WERI-Rb-1 (cell line): ENCODE measurements around the gene EEFSEC.
"Not testable (repeated sequence)": the region's sequence is repeated elsewhere in the genome, so short reads cannot be mapped to it uniquely, and the experiment has no call there.

Experiments
- DNase-seq: peaks from one replicate; pipeline ENCODE4 v3.0.0-alpha.2; 2020
- H3K27ac ChIP-seq: fragments of 250-450 bp; sonication (Bioruptor Pico); 2 replicates; pipeline ENCODE4 v1.5.1; 2020; ENCODE audit warnings: mild to moderate bottlenecking, moderate library complexity
- H3K27me3 ChIP-seq: fragments of 250-450 bp; sonication (Bioruptor Pico); 2 replicates; pipeline ENCODE4 v1.5.1; 2021; ENCODE audit warnings: mild to moderate bottlenecking, low read depth, moderate library complexity; ENCODE audit not compliant: insufficient read depth, severe bottlenecking
- H3K36me3 ChIP-seq: fragments of 250-450 bp; sonication (Bioruptor Pico); 2 replicates; pipeline ENCODE4 v1.5.1; 2020; ENCODE audit warnings: mild to moderate bottlenecking, moderate library complexity
- H3K4me3 ChIP-seq: 2 replicates; pipeline ENCODE4 v1.5.1; 2011; ENCODE audit warnings: low read depth, mild to moderate bottlenecking, control low read depth, low read length
- H3K9me3 ChIP-seq: fragments of 250-450 bp; sonication (Bioruptor Pico); 2 replicates; pipeline ENCODE4 v1.5.1; 2021; ENCODE audit warnings: mild to moderate bottlenecking, moderate library complexity; ENCODE audit not compliant: severe bottlenecking
- TF ChIP-seq, protein P1 (sequence below): IDR thresholded peaks from 2 replicates; pipeline ENCODE4 v1.5.1; 2011; ENCODE audit warnings: low read depth, mild to moderate bottlenecking, control low read depth, inconsistent platforms, low read length

The EEFSEC gene

DNA sequence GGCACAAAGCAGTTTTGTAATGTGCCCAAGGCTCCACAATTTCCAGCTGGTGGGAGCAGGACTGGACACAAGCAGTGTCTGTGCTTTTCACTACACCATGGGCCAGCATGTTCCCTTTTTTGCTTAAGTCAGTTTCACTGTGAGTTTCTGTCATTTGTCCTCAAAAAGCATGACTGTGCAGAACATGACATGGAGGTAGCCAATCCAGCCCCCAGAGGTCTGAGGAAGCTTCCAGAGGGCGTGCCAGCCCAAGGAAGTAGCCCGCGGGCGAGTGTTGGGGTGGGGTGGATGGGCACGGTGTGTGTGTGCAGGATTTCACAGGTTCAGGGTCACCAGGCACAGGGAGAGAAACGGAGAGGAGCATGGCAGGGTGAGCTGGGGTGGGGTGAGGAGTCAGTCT is 8.0 kb upstream of the EEFSEC start:
- TF ChIP-seq, protein P1, sequence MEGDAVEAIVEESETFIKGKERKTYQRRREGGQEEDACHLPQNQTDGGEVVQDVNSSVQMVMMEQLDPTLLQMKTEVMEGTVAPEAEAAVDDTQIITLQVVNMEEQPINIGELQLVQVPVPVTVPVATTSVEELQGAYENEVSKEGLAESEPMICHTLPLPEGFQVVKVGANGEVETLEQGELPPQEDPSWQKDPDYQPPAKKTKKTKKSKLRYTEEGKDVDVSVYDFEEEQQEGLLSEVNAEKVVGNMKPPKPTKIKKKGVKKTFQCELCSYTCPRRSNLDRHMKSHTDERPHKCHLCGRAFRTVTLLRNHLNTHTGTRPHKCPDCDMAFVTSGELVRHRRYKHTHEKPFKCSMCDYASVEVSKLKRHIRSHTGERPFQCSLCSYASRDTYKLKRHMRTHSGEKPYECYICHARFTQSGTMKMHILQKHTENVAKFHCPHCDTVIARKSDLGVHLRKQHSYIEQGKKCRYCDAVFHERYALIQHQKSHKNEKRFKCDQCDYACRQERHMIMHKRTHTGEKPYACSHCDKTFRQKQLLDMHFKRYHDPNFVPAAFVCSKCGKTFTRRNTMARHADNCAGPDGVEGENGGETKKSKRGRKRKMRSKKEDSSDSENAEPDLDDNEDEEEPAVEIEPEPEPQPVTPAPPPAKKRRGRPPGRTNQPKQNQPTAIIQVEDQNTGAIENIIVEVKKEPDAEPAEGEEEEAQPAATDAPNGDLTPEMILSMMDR, result no peak
- Histone ChIP-seq H3K27me3 (no peaks in the 10 kb centered on the region), H3K4me3 (no peak overlapping the region), H3K27ac (no peak overlapping the region), H3K9me3 (no peaks in the 10 kb centered on the region), H3K36me3 (no peaks in the 10 kb centered on the region)
- no peak for DNase-seq

DNA sequence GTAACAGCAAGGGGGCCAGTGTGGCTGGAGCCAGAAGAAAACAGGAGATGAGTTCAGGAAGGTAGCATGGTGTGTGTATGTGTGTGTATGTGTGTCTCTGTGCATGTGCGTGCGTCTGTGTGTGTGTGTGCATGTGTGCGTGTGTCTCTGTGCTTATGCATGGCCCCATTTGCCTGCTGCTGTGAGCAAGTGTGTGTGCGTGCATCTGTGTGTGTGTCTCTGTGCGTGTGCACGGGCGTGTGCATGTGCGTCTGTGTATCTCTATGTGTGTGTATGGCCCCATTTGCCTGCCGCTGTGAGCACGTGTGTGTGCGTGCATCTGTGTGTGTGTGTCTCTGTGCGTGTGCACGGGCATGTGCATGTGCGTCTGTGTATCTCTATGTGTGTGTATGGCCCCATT is 7.1 kb upstream of the EEFSEC start:
- Histone ChIP-seq H3K4me3 (no peak overlapping the region), H3K27me3 (no peaks in the 10 kb centered on the region), H3K36me3 (no peaks in the 10 kb centered on the region), H3K27ac (no peak overlapping the region), H3K9me3 (no peaks in the 10 kb centered on the region)
- DNase-seq, result no peak
- TF ChIP-seq, protein P1, result no peak

DNA sequence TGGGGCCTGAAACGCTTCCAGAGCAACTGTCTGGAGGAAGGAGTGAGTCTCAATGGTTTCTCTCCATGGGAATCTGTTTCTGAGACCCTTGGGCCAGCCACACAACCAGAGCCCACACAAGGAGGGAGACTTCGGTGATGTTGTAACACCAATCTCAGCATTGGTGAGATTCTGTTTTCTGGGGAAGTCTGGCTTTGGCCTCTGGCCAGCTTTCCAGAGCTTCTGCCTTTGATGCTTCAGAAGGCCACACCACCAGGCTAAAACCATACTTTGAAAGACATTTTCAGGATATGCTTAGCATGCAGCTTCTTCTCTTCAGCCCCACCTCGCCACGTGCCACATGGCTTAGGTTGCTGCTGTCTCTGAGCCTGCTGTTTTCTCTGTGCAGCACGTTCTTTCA is 3.6 kb upstream of the EEFSEC start:
- TF ChIP-seq, protein P1, result no peak
- H3K27me3 ChIP-seq, result no peaks in the 10 kb centered on the region
- DNase-seq, result no peak
- no peak overlapping the region for H3K27ac ChIP-seq
- no peaks in the 10 kb centered on the region for H3K9me3 ChIP-seq
- H3K36me3 ChIP-seq, result peaks cover 4% of the 10 kb centered on the region
- no peak overlapping the region for H3K4me3 ChIP-seq

DNA sequence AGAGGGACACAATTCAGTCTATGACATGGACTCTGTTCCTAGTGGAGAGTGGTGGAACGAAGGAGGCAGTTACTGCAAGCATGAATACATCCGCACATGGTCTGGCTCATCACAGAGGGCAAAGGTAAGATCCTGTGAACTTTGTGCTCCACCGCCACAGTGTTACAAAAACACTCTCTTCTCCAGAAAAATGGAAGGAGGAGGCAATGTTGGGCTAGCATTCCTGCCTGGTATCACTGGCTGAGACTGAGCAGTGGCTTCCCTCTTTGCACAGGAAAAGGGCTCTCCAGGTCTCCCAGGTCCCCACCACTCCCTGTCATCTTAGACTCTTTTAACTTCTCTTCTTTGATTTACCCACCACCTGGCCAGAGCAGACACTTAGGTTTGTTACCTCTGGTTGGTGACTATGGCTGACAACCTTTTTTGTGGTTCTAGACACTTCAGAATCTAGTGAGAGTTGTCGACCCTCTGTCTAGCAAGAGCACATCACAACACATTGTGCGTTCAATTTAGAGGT is 1.5 kb upstream of the EEFSEC start:
- H3K4me3 ChIP-seq, result no peak overlapping the region
- peaks cover 18% of the 10 kb centered on the region for H3K36me3 ChIP-seq
- H3K9me3 ChIP-seq, result no peaks in the 10 kb centered on the region
- H3K27me3 ChIP-seq, result no peaks in the 10 kb centered on the region
- no peak for DNase-seq
- H3K27ac ChIP-seq, result no peak overlapping the region
- TF ChIP-seq, protein P1, result no peak

DNA sequence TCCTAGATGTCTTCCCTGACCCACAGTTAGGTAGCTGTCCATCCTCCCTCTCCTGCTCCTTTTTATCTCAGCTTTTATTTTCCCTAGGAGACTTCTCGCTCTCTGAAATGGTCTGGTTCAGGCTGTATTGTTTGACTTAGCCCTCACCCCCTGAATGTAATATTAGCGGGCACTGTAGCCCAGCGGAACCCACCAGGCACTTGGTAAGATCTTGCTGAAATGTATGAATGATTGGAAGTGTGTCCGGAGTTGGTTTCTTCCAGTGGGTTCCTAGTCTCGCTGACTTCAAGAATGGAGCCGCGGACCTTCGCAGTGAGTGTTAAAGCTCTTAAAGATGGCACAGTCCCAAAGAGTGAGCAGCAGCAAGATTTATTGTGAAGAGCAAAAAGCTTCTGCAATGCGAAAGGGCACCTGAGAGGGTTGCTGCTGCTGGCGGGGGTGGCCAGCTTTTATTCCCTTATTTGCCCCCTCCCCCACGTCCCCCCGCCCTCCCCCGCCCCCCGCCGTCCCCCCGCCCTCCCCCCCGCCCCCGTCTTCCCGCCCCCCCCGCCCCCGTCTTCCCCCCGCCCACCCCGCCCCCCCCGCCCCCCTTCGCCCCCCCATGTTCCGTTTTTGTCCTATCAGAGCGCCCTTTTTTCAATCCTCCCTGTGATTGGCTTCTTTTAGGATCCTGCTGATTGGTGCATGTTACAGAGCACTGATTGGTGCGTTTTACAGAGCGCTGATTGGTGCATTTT is 694 bp upstream of the EEFSEC start:
- DNase-seq, result no peak
- peak overlapping the region; percentile 81 for H3K4me3 ChIP-seq
- no peaks in the 10 kb centered on the region for H3K9me3 ChIP-seq
- H3K27me3 ChIP-seq, result no peaks in the 10 kb centered on the region
- no peak overlapping the region; the same call in 1 of the 2 replicates for H3K27ac ChIP-seq
- TF ChIP-seq, protein P1, result no peak
- H3K36me3 ChIP-seq, result peaks cover 26% of the 10 kb centered on the region

DNA sequence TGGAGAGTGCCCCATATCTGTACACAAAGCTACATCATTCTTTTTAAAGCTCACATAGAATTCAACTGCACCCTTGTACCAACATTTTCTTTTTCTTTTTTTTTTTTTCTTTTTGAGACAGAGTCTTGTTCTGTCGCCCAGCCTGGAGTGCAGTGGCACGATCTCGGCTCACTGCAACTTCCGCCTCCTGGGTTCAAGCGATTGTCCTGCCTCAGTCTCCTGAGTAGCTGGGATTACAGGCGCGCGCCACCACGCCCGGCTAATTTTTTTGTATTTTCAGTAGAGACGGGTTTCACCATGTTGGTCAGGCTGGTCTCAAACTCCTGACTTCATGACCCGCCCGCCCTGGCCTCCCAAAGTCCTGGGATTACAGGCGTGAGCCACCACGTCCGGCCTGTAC is 1.1 kb downstream of the EEFSEC start:
- peaks cover 27% of the 10 kb centered on the region for H3K36me3 ChIP-seq
- H3K4me3 ChIP-seq, result peak overlapping the region; percentile 81
- H3K27ac ChIP-seq, H3K27me3 ChIP-seq, H3K9me3 ChIP-seq, DNase-seq: not testable (repeated sequence)
